Prostate gland (tissue), 2 donors: Measurements from ENCODE around the gene PYDC1. TPM values are rescaled to one million over a fixed set of nuclear protein-coding genes. Genes with fewer than 3 reads are reported as not detected.
A peak's percentile ranks its signal among the peaks of the same experiment; 100 is the strongest.

Experiments
- DNase-seq: peaks from one replicate; pipeline ENCODE4 v3.0.0-alpha.2; 2019; ENCODE audit warnings: low spot score
- H3K27ac ChIP-seq, 2 donors: fragments of 200-600 bp; sonication (generic); 2 replicates each; pipeline ENCODE4 v1.5.1; 2017 to 2019
- H3K27me3 ChIP-seq: fragments of 200-600 bp; sonication (generic); replicated peaks from 2 replicates; pipeline ENCODE4 v1.5.1; 2019; ENCODE audit not compliant: insufficient read depth
- H3K36me3 ChIP-seq, 2 donors: fragments of 200-600 bp; sonication (generic); 1 replicate in 1 of 2; 2 replicates in 1 of 2; pipeline versions ENCODE4 v1.5.1 to v1.8.1; 2017 to 2019
- H3K4me1 ChIP-seq: fragments of 200-600 bp; sonication (generic); replicated peaks from 2 replicates; pipeline ENCODE4 v1.5.1; 2019
- H3K4me3 ChIP-seq, 2 donors: fragments of 200-600 bp; sonication (generic); 2 replicates each; pipeline ENCODE4 v1.5.1; 2017 to 2019
- H3K9me3 ChIP-seq: fragments of 200-600 bp; sonication (generic); 2 replicates; pipeline ENCODE4 v1.5.1; 2017
- CTCF ChIP-seq, 4 experiments: fragments of 200-600 bp in 2 of 4; fragments of 450-650 bp in 2 of 4; sonication (generic) in 2 of 4; IDR thresholded peaks; 1 replicate in 3 of 4; 2 replicates in 1 of 4; pipeline ENCODE4 v1.5.1; 2016 to 2019; ENCODE audit warnings: antibody characterized with exemption in 4 of 4, mild to moderate bottlenecking in 2 of 4, moderate library complexity in 2 of 4
- POLR2A ChIP-seq: fragments of 450-650 bp; IDR thresholded peaks from one replicate; pipeline ENCODE4 v1.6.1; 2016; ENCODE audit warnings: antibody characterized with exemption, mild to moderate bottlenecking
- POLR2AphosphoS5 ChIP-seq: sonication (generic); formaldehyde crosslinking; IDR thresholded peaks from one replicate; pipeline ENCODE4 v1.6.1; 2017; ENCODE audit warnings: antibody characterized with exemption
- WGBS: methylation state at CpG from one replicate; pipeline ENCODE4 v1.1.5; 2018; 5-methylcytosine and 5-hydroxymethylcytosine counted together
- intact Hi-C: fragments of 100-400 bp; cut with DNase I; formaldehyde crosslinking; loops from one replicate; pipeline ENCODE4 v1.14.2; 2022
- total RNA-seq, 2 donors: library from RNA; depleted of rRNA; stranded (reverse); fragments of >200 nt; gene quantifications; one replicate each; pipeline ENCODE4 v1.1.0, GENCODE V29; 2016

Gene PYDC1
- total RNA-seq, 2 donors from 2014 or later, result not detected

GRCh38 chr16:31183432-31184428 lies 33.2 kb downstream of the PYDC1 start:
- Histone ChIP-seq H3K4me1 (peaks cover 18% of the 10 kb centered on the region), H3K27ac (no peak overlapping the region), H3K9me3 (no peaks in the 10 kb centered on the region), H3K27me3 (no peaks in the 10 kb centered on the region), H3K36me3 (peaks cover 12 to 18% of the 10 kb centered on the region in 2 donors), H3K4me3 (no peak overlapping the region)
- TF ChIP-seq POLR2AphosphoS5, result no peak
- no peak for TF ChIP-seq CTCF (IDR thresholded peaks at IDR 0.05)
- no peak for TF ChIP-seq POLR2A
- 73% methylated on average over 10 of the region's 10 CpGs for WGBS
- intact Hi-C loops, result loop anchor here (5.0 kb wide), 1 partner anchor 151 kb away; the partner anchor contains the start of gene STX4
- no peak for DNase-seq

DNA sequence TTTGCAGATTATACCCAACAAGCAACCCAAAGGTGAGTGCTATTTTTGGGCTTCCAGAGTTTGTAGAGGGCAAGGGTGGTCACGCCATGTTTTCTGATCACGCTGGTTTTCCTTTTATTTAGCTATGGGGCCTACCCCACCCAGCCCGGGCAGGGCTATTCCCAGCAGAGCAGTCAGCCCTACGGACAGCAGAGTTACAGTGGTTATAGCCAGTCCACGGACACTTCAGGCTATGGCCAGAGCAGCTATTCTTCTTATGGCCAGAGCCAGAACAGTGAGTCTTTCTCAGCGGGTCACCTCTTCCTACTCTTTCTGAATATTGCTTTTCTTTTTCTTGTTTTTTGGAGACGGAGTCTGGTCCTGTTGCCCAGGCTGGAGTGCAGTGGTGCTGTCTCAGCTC lies 34.5 kb downstream of the PYDC1 start:
- Histone ChIP-seq H3K27me3 (no peaks in the 10 kb centered on the region), H3K36me3 (peaks cover 8 to 11% of the 10 kb centered on the region in 2 donors), H3K27ac (no peak overlapping the region), H3K4me1 (peaks cover 18% of the 10 kb centered on the region), H3K4me3 (peak overlapping the region in 1 of 2 donors; percentile 99), H3K9me3 (no peaks in the 10 kb centered on the region)
- intact Hi-C loops, result loop anchor here (5.0 kb wide), 1 partner anchor 150 kb away; the partner anchor contains the start of gene STX4
- DNase-seq, result no peak
- TF ChIP-seq POLR2A, result no peak
- no peak for TF ChIP-seq CTCF (IDR thresholded peaks at IDR 0.05)
- WGBS, result 17% methylated on average over 7 of the region's 7 CpGs

- Histone ChIP-seq H3K4me1 (peaks cover 18% of the 10 kb centered on the region), H3K27me3 (no peaks in the 10 kb centered on the region), H3K36me3 (peaks cover 2 to 3% of the 10 kb centered on the region in 2 donors), H3K27ac (peak overlapping the region; percentile 98), H3K9me3 (no peaks in the 10 kb centered on the region), H3K4me3 (peak overlapping the region; percentile 95 to 99)
- no peak for DNase-seq
- 4% methylated on average over 31 of the region's 31 CpGs for WGBS
- intact Hi-C loops, result loop anchor here (2.0 to 5.0 kb wide), 2 partner anchors 149 to 262 kb away; partner anchors contain the start of genes STX4 and ZNF843
- no peak for TF ChIP-seq POLR2A
Observed at GRCh38 chr16:31181102-31181830, 35.7 kb downstream of the PYDC1 start.

DNA sequence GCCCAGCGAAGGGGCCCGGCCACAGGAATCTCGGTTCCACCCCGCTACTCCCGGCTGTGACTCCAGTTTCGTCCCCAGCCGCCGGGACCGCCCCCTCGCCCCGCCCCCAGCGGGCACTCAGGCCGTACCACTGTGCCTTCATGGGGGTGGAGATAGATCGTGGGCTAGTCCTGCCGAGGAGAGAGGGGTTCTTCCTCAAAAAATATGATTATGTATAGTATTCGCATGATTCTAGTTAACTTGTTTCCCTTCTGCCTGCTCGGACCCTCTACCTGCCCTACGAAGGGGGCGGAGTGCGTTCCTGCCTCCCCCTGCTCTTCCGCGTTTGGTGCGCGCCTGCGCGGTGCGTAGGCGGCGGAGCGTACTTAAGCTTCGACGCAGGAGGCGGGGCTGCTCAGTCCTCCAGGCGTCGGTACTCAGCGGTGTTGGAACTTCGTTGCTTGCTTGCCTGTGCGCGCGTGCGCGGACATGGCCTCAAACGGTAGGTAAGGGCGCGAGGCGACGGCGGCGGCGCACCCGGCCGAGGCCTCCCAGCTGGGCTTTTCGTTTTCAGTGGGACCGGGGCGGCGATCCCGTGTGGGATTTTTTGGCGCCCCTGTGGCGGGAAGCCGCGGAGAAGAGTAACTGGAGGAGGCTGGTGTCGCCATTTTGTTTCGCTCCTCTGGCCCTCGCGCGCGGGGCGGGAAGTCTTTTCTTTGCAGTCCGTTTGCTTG lies 37.0 kb downstream of the PYDC1 start, which contains the start of gene FUS:
Gene FUS (plus strand): TSS at position 393 of the 713 bp plus-strand sequence. CDS start 76 bp downstream, at position 469.
- under 1% methylated on average over 68 of the region's 69 CpGs for WGBS
- intact Hi-C loops, result loop anchor here (1.0 to 5.0 kb wide), 3 partner anchors 38 to 263 kb away; partner anchors contain the start of genes STX4 and ZNF843
- peaks cover 18% of the 10 kb centered on the region for H3K4me1 ChIP-seq

More for the DNA sequence above, 37.0 kb downstream of the PYDC1 start, which contains the start of gene FUS:
- TF ChIP-seq CTCF (IDR thresholded peaks at IDR 0.05) (peak in 1 of 4 experiments; percentile 4), POLR2AphosphoS5 (peak; percentile 97), POLR2A (peak; percentile 91)
- peak within 1 kb of the TSS; percentile 98 for H3K27ac ChIP-seq
- H3K4me3 ChIP-seq, result peak within 1 kb of the TSS; percentile 95 to 99
- peak; percentile 90 for DNase-seq
- no peaks in the 10 kb centered on the region for H3K9me3 ChIP-seq
- H3K36me3 ChIP-seq, result no peaks in the 10 kb centered on the region
- H3K27me3 ChIP-seq, result no peaks in the 10 kb centered on the region
